Kidney epithelial cell (primary cell): ENCODE data around the gene NCAM1. TPM values are rescaled to one million over a fixed set of nuclear protein-coding genes. Genes with fewer than 3 reads are reported as not detected.

Source experiments
- DNase-seq: peaks from one replicate; pipeline ENCODE4 v3.0.0-alpha.2; 2010; ENCODE audit warnings: low read depth
- H3K27me3 ChIP-seq: 2 replicates; pipeline ENCODE4 v1.6.0; 2011; ENCODE audit warnings: low read length; ENCODE audit not compliant: control insufficient read depth, insufficient read depth
- H3K36me3 ChIP-seq: 2 replicates; pipeline ENCODE4 v1.5.1; 2011; ENCODE audit warnings: low read length; ENCODE audit not compliant: control insufficient read depth, insufficient read depth
- H3K4me3 ChIP-seq: 2 replicates; pipeline ENCODE4 v1.5.1; 2011; ENCODE audit warnings: low read depth, mild to moderate bottlenecking, control low read depth, low read length
- total RNA-seq: library from RNA; depleted of rRNA; stranded (reverse); fragments of >200 nt; gene quantifications from 2 replicates; pipeline ENCODE4 v1.2.3, GENCODE V29; 2015
- TF ChIP-seq, protein P1 (sequence below): IDR thresholded peaks from 2 replicates; pipeline ENCODE4 v1.5.1; 2011; ENCODE audit warnings: mild to moderate bottlenecking, moderate library complexity, low read length, control low read depth, inconsistent platforms; ENCODE audit not compliant: insufficient read depth, poor library complexity, severe bottlenecking

The NCAM1 gene
- total RNA-seq, 1 donor from 2014 or later = 16.5 TPM

GRCh38 chr11:113193946-113194345 lies 232.7 kb downstream of the NCAM1 start:
- H3K27me3 ChIP-seq = no peaks in the 10 kb centered on the region
- H3K4me3 ChIP-seq = no peak overlapping the region
- no peaks in the 10 kb centered on the region for H3K36me3 ChIP-seq
- TF ChIP-seq, protein P1, sequence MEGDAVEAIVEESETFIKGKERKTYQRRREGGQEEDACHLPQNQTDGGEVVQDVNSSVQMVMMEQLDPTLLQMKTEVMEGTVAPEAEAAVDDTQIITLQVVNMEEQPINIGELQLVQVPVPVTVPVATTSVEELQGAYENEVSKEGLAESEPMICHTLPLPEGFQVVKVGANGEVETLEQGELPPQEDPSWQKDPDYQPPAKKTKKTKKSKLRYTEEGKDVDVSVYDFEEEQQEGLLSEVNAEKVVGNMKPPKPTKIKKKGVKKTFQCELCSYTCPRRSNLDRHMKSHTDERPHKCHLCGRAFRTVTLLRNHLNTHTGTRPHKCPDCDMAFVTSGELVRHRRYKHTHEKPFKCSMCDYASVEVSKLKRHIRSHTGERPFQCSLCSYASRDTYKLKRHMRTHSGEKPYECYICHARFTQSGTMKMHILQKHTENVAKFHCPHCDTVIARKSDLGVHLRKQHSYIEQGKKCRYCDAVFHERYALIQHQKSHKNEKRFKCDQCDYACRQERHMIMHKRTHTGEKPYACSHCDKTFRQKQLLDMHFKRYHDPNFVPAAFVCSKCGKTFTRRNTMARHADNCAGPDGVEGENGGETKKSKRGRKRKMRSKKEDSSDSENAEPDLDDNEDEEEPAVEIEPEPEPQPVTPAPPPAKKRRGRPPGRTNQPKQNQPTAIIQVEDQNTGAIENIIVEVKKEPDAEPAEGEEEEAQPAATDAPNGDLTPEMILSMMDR = no peak
- no peak for DNase-seq

DNA sequence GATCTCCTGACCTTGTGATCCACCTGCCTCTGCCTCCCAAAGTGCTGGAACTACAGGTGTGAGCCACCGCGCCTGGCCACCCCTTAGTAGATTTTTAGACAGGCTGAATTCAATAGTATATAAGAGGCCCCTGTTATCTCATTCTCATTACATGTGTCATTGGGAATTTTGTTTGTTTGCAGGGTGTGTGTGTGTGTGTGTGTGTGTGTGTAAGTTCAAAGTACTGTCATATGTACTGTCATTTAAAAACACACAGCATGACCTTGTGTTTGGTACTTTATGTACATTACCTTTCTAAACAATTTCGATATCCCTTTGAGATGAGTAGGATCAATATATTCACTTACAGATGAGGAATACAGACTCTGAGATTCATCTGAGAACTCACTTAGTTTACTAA lies 234.5 kb downstream of the NCAM1 start:
- no peaks in the 10 kb centered on the region for H3K36me3 ChIP-seq
- TF ChIP-seq, protein P1 = no peak
- no peak for DNase-seq
- H3K27me3 ChIP-seq = no peaks in the 10 kb centered on the region
- H3K4me3 ChIP-seq = no peak overlapping the region

- Histone ChIP-seq H3K36me3 (no peaks in the 10 kb centered on the region), H3K4me3 (no peak overlapping the region), H3K27me3 (no peaks in the 10 kb centered on the region)
- TF ChIP-seq, protein P1 = no peak
- no peak for DNase-seq
Observed at GRCh38 chr11:113197446-113197845, 236.2 kb downstream of the NCAM1 start.

DNA sequence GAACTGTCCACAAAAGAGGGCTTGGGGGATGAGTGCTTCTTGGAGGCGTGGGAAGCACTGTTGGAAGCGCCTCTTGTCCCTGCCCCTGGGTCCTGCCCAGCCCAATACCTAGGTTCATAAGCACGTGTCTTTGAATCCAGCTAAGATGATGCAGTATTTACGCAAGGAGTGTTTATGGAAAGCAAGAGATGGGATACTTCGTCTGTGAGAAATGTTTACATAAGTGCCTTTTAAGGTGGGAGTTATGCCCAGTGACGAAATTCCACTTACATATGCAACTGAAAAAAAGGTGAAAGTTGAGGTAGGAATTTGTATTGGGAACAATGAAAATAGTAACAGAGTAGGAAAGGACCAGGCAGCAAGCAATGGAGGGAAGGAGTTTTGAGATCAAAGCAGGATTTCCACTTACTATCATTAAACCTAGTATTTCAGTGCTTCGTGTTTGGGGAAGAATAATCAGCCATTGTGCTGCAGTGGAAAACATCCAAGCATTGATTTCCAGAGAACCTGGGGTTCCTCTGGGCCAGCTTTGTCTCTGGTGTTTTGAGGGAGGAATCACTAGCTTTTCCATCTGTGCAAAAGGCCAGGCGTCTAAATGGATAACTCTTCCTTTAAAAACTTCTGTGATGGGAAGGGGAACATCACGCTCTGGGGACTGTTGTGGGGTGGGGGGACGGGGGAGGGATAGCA lies 237.9 kb downstream of the NCAM1 start:
- Histone ChIP-seq H3K27me3 (no peaks in the 10 kb centered on the region), H3K36me3 (no peaks in the 10 kb centered on the region), H3K4me3 (no peak overlapping the region)
- TF ChIP-seq, protein P1 = no peak
- no peak for DNase-seq

DNA sequence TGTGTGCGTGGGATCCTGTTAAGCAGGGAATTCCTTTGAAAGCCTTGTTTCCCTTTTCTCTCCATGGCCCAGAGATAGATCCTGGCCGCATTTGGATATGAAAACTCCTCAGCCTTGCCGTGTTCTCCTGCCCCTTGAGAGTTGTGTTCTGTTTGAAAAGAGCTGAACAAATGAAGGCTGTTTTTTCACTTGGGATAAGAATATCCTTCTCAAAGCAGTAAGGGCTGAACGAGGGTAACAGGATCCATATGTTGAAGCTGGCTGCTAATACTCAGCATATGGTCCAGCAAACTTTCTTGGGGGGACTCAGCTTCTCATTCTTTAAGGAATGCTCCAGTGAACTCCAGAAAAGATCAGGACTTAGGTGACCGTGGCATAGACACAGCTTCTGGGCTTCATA lies 238.6 kb downstream of the NCAM1 start:
- no peaks in the 10 kb centered on the region for H3K27me3 ChIP-seq
- no peak overlapping the region for H3K4me3 ChIP-seq
- no peaks in the 10 kb centered on the region for H3K36me3 ChIP-seq
- no peak for DNase-seq
- TF ChIP-seq, protein P1 = no peak
